Measurements from ENCODE around the gene LAMTOR1.

LAMTOR1 gene

DNA sequence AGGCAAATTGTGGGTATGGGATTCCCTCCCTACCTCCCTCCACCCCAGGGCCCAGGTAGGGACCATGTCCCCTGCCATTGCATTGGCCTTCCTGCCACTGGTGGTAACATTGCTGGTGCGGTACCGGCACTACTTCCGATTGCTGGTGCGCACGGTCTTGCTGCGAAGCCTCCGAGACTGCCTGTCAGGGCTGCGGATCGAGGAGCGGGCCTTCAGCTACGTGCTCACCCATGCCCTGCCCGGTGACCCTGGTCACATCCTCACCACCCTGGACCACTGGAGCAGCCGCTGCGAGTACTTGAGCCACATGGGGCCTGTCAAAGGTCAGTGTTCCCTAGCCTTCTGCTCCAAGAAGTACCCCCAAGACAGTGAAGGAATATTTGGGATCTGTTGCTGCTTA, 2.8 kb upstream of the LAMTOR1 start, which contains the start of gene TOMT:
Gene TOMT (plus strand): TSS at position 37 of the 400 bp plus-strand sequence. CDS start 28 bp downstream, at position 65.
- no peak for DNase-seq (ENCODE audit: low read depth)
- no peak within 1 kb of the TSS for H3K4me3 ChIP-seq (ENCODE audit: low read depth, low read length)

DNA sequence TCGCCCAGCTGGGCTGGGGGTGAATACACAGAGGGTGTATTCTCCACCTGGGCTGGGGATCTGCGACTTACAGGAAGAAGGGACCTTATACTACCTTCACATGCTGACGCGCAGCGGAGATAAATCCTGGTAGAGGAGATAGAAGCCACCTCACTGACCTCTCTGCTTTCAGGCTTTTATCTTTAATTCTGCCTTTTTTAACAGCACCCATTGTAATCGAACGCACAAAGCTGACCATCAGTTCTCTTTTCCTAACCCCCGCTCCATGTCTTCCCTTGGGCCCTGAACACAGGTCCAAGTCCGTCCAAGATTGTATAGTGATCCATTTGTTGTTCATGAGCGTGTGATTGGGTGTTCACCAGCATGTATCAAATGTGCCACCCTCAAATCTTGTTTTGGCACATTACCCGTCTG, 664 bp upstream of the LAMTOR1 start:
- TF ChIP-seq, protein P1, sequence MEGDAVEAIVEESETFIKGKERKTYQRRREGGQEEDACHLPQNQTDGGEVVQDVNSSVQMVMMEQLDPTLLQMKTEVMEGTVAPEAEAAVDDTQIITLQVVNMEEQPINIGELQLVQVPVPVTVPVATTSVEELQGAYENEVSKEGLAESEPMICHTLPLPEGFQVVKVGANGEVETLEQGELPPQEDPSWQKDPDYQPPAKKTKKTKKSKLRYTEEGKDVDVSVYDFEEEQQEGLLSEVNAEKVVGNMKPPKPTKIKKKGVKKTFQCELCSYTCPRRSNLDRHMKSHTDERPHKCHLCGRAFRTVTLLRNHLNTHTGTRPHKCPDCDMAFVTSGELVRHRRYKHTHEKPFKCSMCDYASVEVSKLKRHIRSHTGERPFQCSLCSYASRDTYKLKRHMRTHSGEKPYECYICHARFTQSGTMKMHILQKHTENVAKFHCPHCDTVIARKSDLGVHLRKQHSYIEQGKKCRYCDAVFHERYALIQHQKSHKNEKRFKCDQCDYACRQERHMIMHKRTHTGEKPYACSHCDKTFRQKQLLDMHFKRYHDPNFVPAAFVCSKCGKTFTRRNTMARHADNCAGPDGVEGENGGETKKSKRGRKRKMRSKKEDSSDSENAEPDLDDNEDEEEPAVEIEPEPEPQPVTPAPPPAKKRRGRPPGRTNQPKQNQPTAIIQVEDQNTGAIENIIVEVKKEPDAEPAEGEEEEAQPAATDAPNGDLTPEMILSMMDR (IDR thresholded peaks at IDR 0.05; ENCODE audit: insufficient read depth, low read depth, low read length, missing control alignments), result no peak
- H3K4me3 ChIP-seq (ENCODE audit: low read depth, low read length), result peak overlapping the region; percentile 58
- DNase-seq (ENCODE audit: low read depth), result no peak

More for the DNA sequence above, 2.8 kb upstream of the LAMTOR1 start, which contains the start of gene TOMT:
- TF ChIP-seq, protein P1 (IDR thresholded peaks at IDR 0.05; ENCODE audit: insufficient read depth, low read depth, low read length, missing control alignments), result no peak

DNA sequence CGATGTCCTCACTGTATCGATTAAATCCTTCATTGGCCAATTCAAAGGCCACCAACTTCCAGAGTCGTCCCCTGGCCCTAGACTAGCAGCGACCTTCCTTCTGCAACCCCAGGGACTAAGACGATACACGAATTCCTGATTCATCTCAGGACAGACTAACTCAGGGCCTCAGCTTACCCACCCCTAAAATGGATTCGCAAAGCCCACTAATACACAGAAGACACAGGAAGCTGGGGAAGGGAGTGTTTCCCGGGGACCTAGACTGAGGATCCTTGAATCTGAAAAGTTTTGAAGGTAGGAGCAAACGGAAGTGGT, 509 bp downstream of the LAMTOR1 start:
- peak overlapping the region; percentile 97 for H3K4me3 ChIP-seq (ENCODE audit: low read depth, low read length)
- TF ChIP-seq, protein P1 (IDR thresholded peaks at IDR 0.05; ENCODE audit: insufficient read depth, low read depth, low read length, missing control alignments), result no peak
- DNase-seq (ENCODE audit: low read depth), result no peak

DNA sequence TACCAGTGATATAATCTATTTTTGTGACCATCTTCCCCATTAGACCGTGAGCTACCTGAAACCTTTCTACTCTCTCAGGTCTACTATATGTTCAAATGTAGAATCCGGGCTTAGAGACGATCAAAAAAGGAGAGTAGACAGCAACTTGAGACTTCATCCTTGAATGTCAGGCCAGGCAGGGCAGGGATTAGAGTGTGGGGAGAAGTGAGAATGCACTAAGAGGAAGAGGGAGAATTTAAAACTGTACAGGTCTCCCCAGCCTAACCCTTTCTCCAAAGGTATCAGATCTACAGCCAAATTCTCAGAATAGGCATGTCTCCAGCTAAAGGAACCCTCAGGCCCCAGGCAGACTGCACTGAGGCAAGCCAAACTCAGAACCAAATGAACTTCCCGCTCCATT, 935 bp downstream of the LAMTOR1 start:
- DNase-seq (ENCODE audit: low read depth), result no peak
- TF ChIP-seq, protein P1 (IDR thresholded peaks at IDR 0.05; ENCODE audit: insufficient read depth, low read depth, low read length, missing control alignments), result no peak
- H3K4me3 ChIP-seq (ENCODE audit: low read depth, low read length), result peak overlapping the region; percentile 97

DNA sequence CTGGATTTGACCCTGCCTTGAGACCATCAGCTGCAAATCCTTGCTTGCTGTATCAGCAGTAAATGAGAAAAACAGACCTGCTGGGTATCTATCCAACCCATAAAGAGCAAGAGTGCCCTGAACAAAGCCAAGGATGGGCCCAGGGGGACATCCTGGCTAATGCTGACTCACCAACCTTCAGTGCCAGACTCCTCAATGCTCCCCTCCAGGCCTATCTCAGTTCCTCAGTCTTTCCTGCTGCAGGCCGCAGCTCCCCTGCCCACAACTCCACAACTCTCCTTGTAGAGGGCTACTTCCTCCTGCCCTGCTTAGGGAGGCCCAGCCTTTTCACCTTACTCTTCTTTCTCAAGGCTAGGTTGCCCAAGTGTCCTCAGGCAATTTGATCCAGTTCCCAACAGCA, 2.6 kb downstream of the LAMTOR1 start:
- no peak for DNase-seq (ENCODE audit: low read depth)
- no peak overlapping the region for H3K4me3 ChIP-seq (ENCODE audit: low read depth, low read length)
- TF ChIP-seq, protein P1 (IDR thresholded peaks at IDR 0.05; ENCODE audit: insufficient read depth, low read depth, low read length, missing control alignments), result no peak

DNA sequence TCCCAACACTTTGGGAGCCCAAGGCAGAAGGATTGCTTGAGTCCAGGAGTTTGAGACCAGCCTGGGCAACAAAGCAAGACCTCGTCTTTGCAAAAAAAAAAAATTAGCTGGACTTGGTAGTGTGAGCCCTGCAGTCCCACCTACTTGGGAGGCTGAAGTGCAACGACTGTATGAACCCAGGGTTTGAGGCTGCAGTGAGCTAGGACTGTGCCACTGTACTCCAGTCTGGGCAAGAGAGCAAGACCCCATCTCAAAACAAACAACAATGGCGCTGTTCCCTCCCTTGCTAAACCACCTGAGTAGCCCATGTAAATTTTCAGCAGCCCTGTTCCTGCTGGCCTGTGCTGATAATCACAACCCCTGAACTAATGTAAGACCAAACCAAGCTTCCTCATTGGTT, 3.1 kb downstream of the LAMTOR1 start:
- DNase-seq (ENCODE audit: low read depth), result no peak
- no peak overlapping the region for H3K4me3 ChIP-seq (ENCODE audit: low read depth, low read length)
- TF ChIP-seq, protein P1 (IDR thresholded peaks at IDR 0.05; ENCODE audit: insufficient read depth, low read depth, low read length, missing control alignments), result no peak

DNA sequence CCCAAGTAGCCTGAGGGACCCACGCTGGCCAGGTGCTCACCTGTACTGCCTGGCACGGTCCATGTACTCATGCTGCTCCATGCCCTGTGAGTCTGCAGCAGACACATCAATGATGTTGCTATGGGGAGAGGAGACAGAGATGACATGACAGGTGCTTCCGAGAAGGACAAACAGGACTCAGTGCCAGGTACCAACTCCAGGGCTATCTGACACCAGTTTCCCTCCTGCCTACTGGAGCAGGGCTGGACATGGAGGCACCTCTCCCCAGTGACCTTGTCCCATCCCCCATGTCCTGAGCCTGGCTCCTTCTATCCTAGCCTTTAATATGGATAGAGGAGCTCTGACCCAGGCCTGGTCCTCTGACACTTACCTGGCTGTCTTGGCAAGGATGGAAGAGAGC, 4.4 kb downstream of the LAMTOR1 start:
- H3K4me3 ChIP-seq (ENCODE audit: low read depth, low read length), result no peak overlapping the region
- DNase-seq (ENCODE audit: low read depth), result no peak
- TF ChIP-seq, protein P1 (IDR thresholded peaks at IDR 0.05; ENCODE audit: insufficient read depth, low read depth, low read length, missing control alignments), result no peak

All from GM12865 (cell line).